ENCODE data around the gene SLC48A1.
"Not testable (repeated sequence)": the region's sequence is repeated elsewhere in the genome, so short reads cannot be mapped to it uniquely, and the experiment has no call there.

Gene SLC48A1

DNA sequence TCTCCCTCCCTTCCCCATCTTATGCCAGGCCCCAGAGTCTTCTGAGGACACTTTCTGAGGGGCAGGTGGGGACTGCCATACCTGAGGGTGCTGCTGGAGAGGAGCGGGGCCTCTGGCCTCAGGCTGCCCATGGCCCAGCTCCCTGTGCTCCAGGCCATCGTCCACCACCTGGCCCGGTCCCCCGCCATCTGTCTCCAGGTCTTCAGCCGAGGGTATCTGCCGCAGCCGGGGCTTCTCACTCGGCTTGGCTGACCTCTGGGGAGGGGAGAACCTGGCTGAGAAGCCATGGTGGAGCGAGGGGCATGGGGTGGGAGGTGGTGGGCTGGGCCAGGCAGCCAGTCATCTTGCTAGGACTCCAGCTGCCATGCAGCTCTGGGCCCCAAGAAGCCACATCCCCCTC lies 21.6 kb downstream of the SLC48A1 start:
- DNase-seq: no peak

DNA sequence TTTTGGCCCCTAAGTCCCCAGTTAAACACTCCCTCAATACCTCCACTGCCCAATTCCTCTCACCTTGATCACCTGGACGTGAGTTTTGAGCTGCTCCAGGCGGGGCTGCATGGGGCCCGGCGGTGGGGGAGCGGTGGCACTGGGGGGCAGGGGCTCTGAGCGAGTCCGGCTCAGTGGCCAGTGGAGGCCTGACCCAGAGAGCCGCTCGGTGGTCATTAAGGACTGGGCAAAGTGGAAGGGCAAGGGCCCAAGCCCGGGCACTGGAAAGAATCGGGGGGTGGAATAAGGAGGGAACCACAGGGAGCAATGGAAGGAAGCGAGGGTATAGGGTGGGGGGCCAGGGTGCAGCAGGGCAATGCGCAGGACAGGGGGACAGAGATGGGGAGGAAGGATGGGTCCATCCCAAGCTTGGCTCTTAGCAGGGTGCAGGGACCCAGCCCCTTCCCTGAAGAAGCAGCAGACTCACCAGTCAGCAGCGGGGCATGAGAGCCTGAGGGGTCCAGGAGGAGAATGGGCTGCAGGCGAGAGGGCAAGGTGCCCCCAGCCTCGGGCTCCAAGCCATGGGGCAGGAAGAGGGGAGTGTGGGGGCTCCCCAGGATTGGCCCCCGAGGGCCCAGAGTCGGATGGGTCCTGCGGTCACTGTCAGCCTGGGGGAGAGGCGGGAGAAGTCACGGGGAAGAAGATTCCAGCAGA lies 22.2 kb downstream of the SLC48A1 start:
- DNase-seq: no peak

DNA sequence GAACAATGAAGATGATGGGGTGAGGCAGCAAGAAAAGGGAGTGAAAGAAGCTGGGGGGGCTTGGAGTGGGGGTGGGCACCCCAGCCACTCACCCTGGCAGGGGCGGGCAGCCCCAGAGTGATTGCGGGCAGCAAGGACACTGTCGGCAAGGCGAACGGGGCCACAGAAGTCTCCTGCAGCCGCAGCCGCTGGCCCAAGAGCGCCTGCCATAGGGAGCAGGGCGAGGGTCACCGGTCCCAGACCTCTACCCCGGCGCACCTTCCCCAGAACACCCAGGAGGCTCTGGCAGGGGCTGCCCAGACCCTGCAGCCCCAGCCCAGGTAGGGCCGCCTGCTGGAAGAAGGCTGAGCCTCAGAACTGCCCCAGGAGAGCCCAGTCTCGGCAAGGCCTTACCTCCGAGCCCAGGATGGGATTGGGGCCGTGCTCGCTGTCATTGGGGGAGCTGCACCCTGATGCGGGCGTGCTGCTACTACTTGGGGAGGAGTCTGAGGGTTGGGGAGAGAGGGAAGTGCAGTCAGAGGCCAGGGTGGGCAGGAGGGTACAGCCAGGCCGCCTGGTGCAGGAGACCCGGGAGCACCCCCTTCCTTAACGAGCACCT lies 22.9 kb downstream of the SLC48A1 start:
- no peak for DNase-seq

DNA sequence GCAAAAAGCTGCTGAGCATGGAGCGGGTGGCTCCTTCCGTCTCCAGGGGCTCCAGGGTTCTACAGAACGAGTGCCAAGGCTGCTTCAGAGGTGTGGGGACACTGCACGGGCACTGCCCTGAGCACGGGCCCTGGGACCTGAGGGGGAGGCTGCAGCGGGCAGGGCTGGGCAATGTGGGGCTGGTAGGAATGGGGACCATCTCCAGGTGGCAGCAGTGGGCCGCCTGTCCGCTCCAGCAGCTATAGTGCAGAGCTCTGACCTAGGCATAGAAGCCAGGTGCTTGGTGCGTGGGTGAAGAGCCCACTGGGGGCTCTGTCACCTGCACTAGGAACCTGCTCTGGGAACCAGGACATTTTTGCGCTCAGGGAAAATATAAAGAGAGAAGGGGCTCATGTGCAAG lies 24.4 kb downstream of the SLC48A1 start:
- DNase-seq: peak; percentile 51

DNA sequence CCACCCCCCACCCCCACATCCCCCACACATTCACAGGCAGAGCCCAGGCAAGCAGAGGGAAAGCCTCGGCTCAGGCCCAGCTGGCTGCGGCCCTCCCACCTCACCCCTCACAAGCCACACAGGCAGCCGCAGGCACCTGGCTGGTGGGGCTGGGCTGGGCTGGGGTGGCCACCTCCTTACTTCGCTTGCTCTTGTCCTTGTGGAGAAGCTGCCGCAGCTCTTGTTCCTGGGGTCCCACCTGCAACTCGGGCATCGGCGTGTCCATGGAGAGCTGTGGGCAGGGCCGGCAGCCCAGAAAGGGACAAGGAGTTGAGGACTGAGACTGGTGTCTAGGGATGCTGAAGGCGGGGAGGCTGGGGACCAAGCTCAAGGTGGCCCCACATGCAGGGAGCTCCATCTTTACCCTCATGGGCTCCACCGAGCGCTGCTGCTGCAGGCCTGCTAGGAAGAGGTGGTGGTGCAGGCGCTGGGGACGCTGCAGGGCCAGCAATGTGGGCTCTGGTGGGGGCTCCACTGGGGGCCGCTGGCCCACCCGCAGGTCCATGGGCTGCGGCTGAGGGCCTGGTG lies 25.4 kb downstream of the SLC48A1 start:
- no peak for DNase-seq

DNA sequence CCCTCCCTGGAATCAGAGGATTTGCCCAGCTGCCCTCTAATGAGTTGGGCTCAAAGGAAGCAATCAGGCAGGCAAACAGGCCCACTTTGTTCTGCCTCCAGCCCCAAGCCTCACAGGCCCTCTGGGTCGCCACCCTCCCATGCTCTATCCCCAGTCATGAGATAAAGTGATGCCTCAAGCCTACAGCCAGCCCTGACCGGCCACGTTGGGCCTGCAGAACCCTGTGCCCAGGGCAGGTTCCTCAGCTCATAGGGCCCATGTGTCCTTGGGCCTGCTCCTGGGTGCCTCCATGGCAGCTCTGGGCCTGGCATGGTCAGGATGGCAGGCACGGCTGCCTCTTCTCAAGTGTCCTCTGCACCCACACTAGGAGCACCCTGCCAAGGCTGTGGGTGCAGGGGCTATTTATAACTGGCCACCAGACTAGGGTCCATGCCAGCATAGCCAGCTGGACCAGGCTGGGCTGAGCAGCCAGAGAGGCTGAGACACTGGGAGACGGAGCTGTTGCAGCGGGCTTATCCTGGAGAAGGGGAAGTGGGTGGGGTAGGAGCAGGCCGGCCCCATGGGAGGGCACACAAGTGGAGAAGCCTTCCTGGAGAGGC lies 26.4 kb downstream of the SLC48A1 start:
- no peak for DNase-seq

DNA sequence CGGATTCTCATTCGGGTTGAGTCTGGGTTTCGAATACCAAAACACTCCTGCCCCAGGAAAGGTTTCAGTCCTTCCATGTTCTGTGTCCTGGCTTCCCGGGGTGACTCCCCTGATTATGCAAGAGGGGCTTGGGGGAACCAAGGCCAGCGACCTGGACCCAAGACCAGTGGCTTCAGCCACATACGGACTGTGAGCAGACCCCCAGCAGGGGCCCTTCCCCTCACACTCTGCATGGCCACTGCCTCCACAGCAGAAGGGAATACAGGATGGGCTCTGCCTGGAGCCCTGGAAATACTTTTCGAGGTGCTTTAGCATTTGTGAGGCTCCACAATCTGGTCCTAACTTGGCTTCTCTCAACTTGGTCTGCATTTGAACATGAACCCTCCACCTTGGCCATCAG lies 27.5 kb downstream of the SLC48A1 start:
- no peak for DNase-seq

DNA sequence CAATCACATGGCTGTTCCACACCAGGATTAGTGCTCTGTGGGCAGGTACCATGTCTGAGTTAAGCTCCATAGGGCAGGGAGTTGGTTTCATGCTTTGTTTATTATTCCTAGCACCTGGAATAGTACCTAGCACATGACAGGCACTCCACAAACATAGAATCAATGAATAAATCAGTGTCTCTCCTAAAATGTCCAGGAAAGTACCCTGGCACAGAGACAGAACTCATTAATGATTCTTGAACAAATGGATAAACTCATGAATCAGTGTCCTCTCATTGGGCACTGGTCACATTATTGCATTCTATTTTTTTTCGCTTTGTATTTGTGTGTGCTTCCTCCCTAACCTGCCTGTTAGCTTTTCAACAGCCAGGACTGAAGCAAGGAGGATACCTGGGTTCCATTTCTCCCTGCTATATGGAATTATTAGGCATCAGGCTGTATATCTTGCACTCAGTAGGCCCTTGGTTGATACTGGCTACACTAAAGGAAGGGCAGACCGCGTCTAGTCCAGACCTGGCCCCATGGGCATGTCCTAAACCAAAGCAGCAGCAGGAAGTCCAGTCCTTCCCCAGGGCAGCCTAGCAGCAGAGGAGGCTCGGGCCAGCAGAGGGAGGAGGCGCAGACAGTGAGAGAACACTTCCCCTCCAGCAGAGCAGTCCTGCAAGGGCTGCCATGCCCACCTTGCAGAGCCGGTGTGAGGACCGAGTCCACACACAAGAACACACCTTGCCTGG lies 28.3 kb downstream of the SLC48A1 start:
- no peak for DNase-seq

DNA sequence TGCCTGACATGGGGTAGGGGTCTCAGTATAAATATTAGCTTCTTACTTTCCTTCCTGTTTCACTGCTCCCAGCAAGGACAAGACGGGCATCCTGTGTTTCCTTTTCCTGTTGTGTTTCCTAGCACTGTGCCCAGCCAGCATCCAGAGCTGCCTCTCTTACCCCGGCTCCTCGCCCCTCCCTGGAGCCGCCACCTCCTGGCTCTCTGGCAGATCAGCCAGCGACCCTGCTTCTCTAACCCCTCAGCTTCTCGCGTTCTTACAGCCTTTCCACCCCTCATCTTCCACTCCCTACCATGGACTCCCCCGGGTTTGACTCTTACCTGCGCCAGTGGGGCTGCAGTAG lies 28.8 kb downstream of the SLC48A1 start:
- DNase-seq: no peak

DNA sequence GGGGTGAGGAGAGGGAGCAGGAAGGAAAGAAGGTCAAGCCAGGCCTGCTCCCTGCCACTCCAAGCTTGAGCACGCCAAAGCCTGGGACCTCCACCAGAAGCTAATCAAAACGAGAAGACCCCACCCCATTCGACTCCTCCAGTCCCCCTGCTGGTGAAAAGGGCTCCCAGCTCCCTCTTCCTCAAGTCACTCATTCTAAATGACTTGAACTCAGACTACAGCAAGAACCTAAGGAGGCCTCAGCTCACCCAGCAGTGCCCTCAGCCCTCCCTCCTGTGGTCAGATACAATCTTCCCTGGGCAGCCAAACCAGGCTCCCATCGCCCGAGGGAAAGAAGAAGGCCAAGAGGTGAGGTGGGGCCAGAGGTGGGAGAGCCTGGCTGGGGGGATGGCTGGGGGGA lies 29.3 kb downstream of the SLC48A1 start:
- no peak for DNase-seq

DNA sequence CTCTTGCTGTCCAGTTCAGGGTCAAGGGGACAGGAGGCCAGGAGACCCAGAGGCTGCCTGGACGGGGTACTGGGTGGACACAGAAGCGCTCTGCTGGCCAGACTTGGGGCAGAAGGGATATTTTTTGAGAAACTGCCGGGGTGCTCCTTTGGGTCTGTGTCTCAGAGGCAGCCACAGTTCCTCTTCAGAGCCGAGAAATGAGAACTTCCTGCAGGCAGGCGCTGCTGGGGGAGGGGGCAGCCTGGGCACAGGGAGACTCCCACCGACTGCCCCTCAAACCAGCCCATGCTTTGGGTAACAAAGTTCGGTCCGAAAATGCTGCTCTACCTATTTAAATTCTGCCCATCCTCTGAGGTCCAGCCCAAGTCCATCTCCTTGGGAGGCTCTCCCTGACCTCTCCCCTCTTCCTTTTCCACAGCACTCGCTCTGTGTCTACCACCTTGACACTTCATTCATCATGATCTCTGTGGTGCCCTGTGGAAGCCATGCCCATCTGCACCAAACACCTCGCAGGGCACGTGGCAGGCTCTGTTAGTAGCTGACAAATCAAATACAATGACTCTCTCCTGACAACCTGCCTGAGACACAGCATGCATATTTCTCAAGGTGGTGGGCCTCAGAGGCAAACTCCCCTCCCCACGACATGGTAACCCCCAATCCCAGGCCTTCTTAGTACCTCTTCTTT lies 30.3 kb downstream of the SLC48A1 start:
- no peak for DNase-seq

DNA sequence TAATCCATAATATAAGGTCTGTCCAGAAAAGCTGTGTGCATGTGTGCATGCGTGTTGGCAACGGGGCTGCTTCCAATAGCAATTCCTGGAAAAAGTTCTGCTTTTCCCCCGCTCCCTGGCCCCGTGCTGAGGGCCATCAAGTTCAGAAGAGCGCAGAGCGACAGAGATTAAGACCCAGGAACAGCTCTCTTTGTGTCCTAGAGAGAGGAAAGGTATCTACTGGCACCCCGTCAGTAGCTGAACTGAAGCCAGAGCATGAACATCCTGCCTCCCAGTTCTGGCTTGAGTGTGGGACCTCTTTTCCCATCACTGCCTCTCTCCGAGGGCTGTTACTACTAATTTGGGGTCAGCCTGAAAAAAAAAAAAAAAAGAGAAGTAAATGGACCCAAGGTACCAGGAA lies 31.1 kb downstream of the SLC48A1 start:
- no peak for DNase-seq

DNA sequence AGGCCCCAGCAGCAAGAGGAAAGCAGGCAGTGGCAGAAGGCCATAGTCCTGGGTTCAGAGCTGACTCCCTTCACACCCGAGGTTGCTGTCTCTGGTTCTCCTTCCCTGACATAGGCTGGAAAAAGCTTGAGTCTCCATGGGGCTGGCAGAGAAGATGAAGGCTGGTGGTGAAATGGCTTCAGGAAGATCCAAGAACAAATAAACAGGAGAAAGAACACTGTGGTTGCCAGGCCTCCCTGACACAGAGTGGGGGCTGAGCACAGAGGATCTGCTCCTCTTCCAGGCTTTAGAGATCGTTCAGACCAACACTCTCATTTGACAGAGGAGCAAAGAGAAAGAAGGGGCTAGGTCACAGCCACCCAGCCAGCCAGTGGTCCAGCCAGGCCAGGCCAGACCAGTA lies 32.4 kb downstream of the SLC48A1 start:
- no peak for DNase-seq

DNA sequence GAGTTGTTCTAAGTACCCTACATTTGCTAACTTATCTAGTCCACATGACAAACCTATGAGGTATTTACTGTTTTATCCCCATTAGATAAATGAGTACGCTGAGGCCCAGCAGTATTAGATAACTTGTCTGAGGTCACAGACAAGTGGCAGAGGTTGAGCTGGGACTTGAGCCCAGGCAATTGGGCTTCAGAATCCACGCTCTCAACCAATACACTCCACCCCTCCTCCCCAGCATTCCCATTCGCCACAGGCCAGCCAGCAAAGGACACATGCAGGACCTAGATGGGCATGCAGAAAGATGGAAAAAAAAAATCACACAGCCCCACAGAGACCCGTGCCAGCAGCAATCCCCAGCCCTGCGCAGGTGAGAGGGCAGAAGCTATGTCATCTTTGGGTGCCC lies 34.3 kb downstream of the SLC48A1 start:
- DNase-seq: no peak

DNA sequence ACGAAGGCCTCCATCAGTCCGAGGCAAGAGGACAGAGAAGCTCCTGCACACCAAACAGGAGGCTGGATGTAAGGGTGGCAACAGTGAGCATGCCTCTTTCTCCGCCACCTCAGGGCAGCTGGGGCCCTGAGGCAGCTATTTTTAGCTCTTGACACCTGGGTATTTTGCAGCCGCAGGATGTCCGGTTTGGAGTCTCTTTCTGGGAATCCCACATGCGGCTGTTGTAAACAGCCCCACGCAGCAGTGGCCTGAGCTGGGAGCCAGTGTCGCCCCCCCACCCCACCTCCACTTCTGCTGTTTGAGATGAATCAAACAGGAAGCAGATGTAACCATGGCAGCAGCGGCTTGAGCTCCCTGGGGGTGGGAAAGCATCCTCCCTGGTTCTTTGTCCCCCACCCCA lies 35.0 kb downstream of the SLC48A1 start:
- peak; percentile 93 for DNase-seq

DNA sequence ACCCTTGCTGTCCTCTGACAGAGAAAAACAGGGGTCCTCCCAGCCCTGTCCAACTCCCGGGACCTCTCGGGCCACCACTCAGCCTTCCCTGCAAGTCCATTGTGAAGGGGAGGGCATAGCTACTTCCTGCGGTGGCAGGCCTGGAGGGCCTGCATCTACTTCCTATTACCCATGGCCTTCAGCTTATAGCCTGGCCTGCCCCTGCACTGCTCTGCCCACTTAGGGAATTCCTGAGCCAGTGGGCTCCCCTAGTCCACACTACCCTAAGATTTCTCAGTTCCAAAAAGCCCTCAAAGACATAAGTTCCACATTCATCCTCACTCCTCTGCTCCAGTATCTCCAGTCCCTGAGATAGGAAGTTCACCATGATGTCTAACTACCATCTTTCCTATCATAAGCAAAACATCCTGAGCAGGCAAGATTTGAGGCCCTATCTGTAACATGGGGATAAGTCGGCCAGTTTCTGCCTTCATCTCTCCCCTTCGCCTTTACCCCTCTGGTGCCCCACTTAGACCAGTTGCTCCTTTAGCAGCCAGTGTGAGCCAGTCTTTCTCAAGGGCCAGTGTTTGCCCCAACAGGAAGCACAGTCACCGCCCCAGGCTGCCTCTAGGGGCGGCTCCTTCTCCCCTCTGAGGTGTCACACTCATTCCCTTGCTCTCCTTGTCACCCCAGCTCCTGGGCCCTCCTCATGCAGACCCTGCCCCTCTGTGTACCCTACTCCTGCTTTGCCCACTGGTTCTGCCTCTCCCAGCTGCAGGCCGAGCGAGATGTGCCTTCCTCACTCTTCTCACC lies 35.7 kb downstream of the SLC48A1 start:
- DNase-seq: peak; percentile 68

DNA sequence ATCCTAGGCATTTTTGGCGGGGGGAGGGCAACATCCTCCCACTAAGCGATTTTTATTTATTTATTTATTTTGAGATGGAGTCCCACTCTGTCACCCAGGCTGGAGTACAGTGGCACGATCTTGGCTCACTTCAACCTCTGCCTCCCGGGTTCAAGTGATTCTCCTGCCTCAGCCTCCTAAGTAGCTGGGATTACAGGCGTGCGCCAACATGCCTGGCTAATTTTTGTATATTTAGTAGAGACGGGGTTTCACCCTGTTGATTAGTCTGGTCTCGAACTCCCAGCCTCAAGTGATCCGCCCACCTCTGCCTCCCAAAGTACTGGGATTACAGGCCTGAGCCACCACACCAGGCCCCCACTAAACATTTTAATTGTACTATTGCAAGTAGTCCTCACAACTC lies 36.5 kb downstream of the SLC48A1 start:
- not testable (repeated sequence) for DNase-seq

DNA sequence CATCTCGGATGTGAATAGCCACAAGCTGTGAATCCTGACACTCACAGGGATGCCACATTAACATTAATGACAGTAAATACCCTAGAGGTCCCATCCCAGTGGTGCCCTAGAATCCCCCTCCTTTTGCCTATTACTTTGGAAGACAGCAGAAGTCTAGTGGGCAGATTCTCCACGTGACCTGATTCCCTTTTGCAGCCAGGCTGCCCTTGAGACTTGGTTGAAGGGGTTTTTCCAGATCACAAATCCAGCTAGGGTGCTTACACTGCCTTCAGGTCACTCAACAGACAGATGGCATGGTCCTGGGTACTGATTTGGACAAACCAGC lies 38.0 kb downstream of the SLC48A1 start:
- DNase-seq: no peak

DNA sequence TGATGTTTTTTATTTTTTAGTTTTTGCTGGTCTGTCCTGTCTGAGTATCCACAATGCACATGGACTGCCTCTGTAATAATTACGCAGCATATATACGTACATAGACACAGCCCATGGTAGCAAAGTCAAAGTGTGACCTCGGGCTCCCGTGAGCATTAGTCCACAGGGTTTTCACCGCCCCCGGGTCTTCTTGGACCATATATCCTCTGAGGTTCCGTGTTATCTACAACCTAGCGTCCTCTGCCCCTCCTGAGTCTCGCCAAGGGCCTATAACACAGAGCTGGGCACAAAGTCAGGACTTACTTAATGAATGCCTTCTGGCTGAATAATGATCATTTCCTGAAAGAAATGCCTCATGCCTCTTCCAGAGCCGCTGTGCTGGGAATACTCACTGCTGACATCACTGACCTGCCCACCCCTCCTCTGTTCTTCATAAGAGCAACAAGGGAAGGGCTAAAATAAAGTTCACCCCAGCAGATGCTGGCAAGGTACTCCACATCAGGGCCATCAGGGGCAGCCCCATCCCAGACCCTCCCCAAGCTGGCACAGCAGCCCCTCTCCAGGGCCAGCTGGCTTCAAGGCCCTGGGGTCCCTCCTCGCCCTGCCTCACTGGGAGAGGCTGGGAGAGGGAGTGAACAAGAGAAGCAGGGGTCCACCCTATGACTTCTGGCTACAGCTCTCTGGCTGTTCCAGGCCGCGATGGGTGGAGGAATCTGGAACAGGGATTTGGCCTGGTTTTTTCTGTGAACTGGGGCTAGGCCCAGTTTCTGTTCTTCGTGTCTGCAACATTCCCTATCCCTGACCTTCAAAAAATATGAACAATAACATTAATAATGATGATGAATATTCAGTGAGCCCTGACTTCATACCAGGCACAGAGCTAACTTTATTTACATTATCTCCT lies 38.8 kb downstream of the SLC48A1 start:
- no peak for DNase-seq

DNA sequence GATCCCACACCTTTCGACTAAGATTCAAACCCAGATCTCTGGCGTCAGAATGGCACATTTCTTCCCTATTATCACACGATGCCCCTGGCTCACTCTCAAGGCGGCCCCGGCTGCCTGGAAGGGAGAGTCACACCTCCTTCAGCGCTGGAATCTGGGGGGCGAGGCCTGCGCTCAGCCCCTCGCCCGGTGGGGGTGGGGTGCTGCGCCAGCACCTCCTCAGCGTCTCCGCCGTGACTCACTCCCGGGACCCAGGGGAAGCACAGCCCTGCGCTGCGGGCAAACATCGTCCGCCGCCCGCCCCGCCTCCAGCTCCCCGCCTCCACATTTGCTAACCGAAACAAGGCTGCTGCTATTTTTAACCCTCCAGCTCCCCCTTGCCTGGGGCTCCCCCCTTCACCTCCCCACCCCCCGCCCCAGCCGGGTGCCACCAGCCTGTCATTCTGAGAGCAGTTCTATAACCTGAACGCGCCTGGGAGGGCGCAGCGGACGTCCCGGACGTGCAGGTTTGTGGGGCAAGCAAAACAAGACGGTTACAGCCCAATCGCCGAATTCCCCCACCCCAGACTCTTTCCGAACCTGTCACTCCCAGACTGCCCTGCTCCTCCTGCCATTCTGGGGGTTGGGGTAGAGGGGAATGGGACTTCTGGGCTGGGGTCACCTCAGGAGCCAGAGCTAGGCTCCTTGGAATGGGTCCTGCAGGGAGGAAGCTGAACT lies 39.9 kb downstream of the SLC48A1 start:
- peak; percentile 96 for DNase-seq

Measured in CD4-positive, alpha-beta T cell treated with Interleukin-17A for 1 hour (primary cell).